MCF 10A (cell line): Measurements from ENCODE around the gene CELF6. TPM values are rescaled to one million over a fixed set of nuclear protein-coding genes. Genes with fewer than 3 reads are reported as not detected.

Experiments
- BruUV-seq: library from RNA; stranded (reverse); fragments of 400-500 nt; replicated peaks from 2 replicates; lab custom pipeline; 2021; lab: Mats Ljungman, UMichigan
- CTCF ChIA-PET: fragments of 300-600 bp; sonication (Branson Sonifier 250); formaldehyde crosslinking; extraction: SDS; loops from one replicate; lab custom pipeline; 2021; ENCODE audit warnings: antibody characterized with exemption, inconsistent platforms; lab: Yijun Ruan, JAX
- POLR2A ChIA-PET: fragments of 300-600, 350-650 bp; sonication (Branson Sonifier 250); formaldehyde crosslinking; extraction: SDS; loops from one replicate; lab custom pipeline; 2020; ENCODE audit warnings: antibody characterized with exemption, inconsistent platforms; lab: Yijun Ruan, JAX
- DNase-seq: peaks from one replicate; pipeline ENCODE4 v3.0.0-alpha.2; 2018; ENCODE audit not compliant: unreplicated experiment
- H3K27ac Mint-ChIP-seq: one replicate; pipeline ENCODE4 v1.8.0; 2022; ENCODE audit warnings: mild to moderate bottlenecking, low read depth, mixed read lengths; ENCODE audit not compliant: unreplicated experiment
- H3K27me3 Mint-ChIP-seq: one replicate; pipeline ENCODE4 v1.8.0; 2022; ENCODE audit warnings: mixed read lengths; ENCODE audit not compliant: insufficient read depth, unreplicated experiment
- H3K36me3 Mint-ChIP-seq: one replicate; pipeline ENCODE4 v1.8.0; 2022; ENCODE audit warnings: mild to moderate bottlenecking, moderate library complexity, mixed read lengths; ENCODE audit not compliant: insufficient read depth, unreplicated experiment
- H3K4me1 Mint-ChIP-seq: one replicate; pipeline ENCODE4 v1.8.0; 2022; ENCODE audit warnings: mixed read lengths; ENCODE audit not compliant: insufficient read depth, unreplicated experiment
- H3K4me3 Mint-ChIP-seq: one replicate; pipeline ENCODE4 v1.8.0; 2022; ENCODE audit warnings: mild to moderate bottlenecking, moderate library complexity, mixed read lengths; ENCODE audit not compliant: unreplicated experiment
- H3K9me3 Mint-ChIP-seq: one replicate; pipeline ENCODE4 v1.8.0; 2022; ENCODE audit warnings: mixed read lengths; ENCODE audit not compliant: unreplicated experiment
- CTCF ChIP-seq: fragments of 200-600 bp; IDR thresholded peaks from one replicate; pipeline ENCODE4 v1.8.0; 2022; ENCODE audit warnings: antibody characterized with exemption, mild to moderate bottlenecking; ENCODE audit not compliant: unreplicated experiment
- intact Hi-C: fragments of 100-400 bp; cut with micrococcal nuclease; formaldehyde crosslinking; loops from 2 replicates; pipeline ENCODE4 v1.14.1; 2022
- total RNA-seq: library from RNA; stranded (reverse); gene quantifications from 2 replicates; pipeline ENCODE4 v1.2.3, GENCODE V29; 2022

CELF6 gene
- total RNA-seq, 1 experiment from 2014 or later = 0.26 TPM

GRCh38 chr15:72313881-72314280, 6.1 kb downstream of the CELF6 start:
- H3K4me1 Mint-ChIP-seq = peaks cover 11% of the 10 kb centered on the region
- no peak overlapping the region for H3K4me3 Mint-ChIP-seq
- no peak for TF ChIP-seq CTCF
- ChIA-PET CTCF (interaction anchor here (0.7 to 3.6 kb wide), 9 partner anchors 8 to 406 kb away, joined by 3 to 19 read pairs (median 5); no protein-coding TSS in a partner anchor), POLR2A (interaction anchor here (0.7 kb wide), 1 partner anchor 160 kb away, joined by 3 read pairs; no protein-coding TSS in a partner anchor)
- H3K9me3 Mint-ChIP-seq = no peaks in the 10 kb centered on the region
- DNase-seq = no peak
- intact Hi-C loops = loop anchor here (2.0 kb wide), 1 partner anchor 271 kb away; no protein-coding TSS in a partner anchor
- no peaks in the 10 kb centered on the region for H3K36me3 Mint-ChIP-seq
- no TSS peak for BruUV-seq
- peaks cover 28% of the 10 kb centered on the region for H3K27me3 Mint-ChIP-seq
- no peak overlapping the region for H3K27ac Mint-ChIP-seq

GRCh38 chr15:72313448-72313840, 6.5 kb downstream of the CELF6 start:
- ChIA-PET POLR2A (interaction anchor here (0.7 to 1.5 kb wide), 4 partner anchors 10 to 372 kb away, joined by 3 to 4 read pairs (median 4); partner anchors contain the start of genes BBS4 and HIGD2B), CTCF (interaction anchor here (0.7 to 3.6 kb wide), 12 partner anchors 8 to 407 kb away, joined by 3 to 19 read pairs (median 6); no protein-coding TSS in a partner anchor)
- H3K27me3 Mint-ChIP-seq = peaks cover 27% of the 10 kb centered on the region
- H3K27ac Mint-ChIP-seq = no peak overlapping the region
- peaks cover 7% of the 10 kb centered on the region for H3K4me1 Mint-ChIP-seq
- no peak overlapping the region for H3K4me3 Mint-ChIP-seq
- no peak for DNase-seq
- H3K9me3 Mint-ChIP-seq = no peaks in the 10 kb centered on the region
- H3K36me3 Mint-ChIP-seq = no peaks in the 10 kb centered on the region
- intact Hi-C loops = loop anchor here (2.0 kb wide), 1 partner anchor 271 kb away; no protein-coding TSS in a partner anchor
- BruUV-seq = no TSS peak
- no peak for TF ChIP-seq CTCF

GRCh38 chr15:72312605-72313447, 7.1 kb downstream of the CELF6 start:
- Mint-ChIP-seq H3K4me3 (no peak overlapping the region), H3K36me3 (no peaks in the 10 kb centered on the region), H3K4me1 (peaks cover 5% of the 10 kb centered on the region), H3K27me3 (peaks cover 21% of the 10 kb centered on the region), H3K27ac (no peak overlapping the region), H3K9me3 (no peaks in the 10 kb centered on the region)
- DNase-seq = peak; percentile 75
- ChIA-PET CTCF (interaction anchor here (0.6 to 3.6 kb wide), 16 partner anchors 8 to 418 kb away, joined by 3 to 19 read pairs (median 4); partner anchors contain the start of gene CELF6), POLR2A (interaction anchor here (1.0 to 1.5 kb wide), 3 partner anchors 9 to 373 kb away, joined by 3 to 4 read pairs (median 4); partner anchors contain the start of genes BBS4 and HIGD2B)
- peak; percentile 80 for TF ChIP-seq CTCF
- BruUV-seq = no TSS peak
- intact Hi-C loops = loop anchor here (2.0 kb wide), 1 partner anchor 272 kb away; no protein-coding TSS in a partner anchor

- CTCF ChIA-PET = no interaction called here
- POLR2A ChIA-PET = no interaction called here
- peaks cover 6% of the 10 kb centered on the region for H3K4me1 Mint-ChIP-seq
- no peaks in the 10 kb centered on the region for H3K36me3 Mint-ChIP-seq
- no peak overlapping the region for H3K4me3 Mint-ChIP-seq
- peaks cover 15% of the 10 kb centered on the region for H3K27me3 Mint-ChIP-seq
- no peak overlapping the region for H3K27ac Mint-ChIP-seq
- intact Hi-C loops = no loop called here
- H3K9me3 Mint-ChIP-seq = no peaks in the 10 kb centered on the region
- no peak for DNase-seq
- no peak for TF ChIP-seq CTCF
- BruUV-seq = no TSS peak
These were observed 12.9 kb downstream of the CELF6 start for GRCh38 chr15:72307026-72307425.
